Trophoblast cell (in vitro differentiated cells and primary cell): ENCODE results near the gene TAS2R60. TPM values are rescaled to one million over a fixed set of nuclear protein-coding genes. Genes with fewer than 3 reads are reported as not detected.

Source experiments
- DNase-seq, 2 donors: peaks; one replicate each; pipeline ENCODE4 v3.0.0-alpha.2; 2016
- H2AFZ ChIP-seq: 2 replicates; pipeline ENCODE4 v1.6.1; 2013; ENCODE audit warnings: low read length, moderate library complexity, mild to moderate bottlenecking; ENCODE audit not compliant: insufficient read depth, poor library complexity
- H2AK5ac ChIP-seq: 2 replicates; pipeline ENCODE4 v1.6.1; 2013; ENCODE audit warnings: mild to moderate bottlenecking, low read length
- H2BK120ac ChIP-seq: 2 replicates; pipeline ENCODE4 v1.6.1; 2013; ENCODE audit warnings: low read length, mild to moderate bottlenecking, moderate library complexity; ENCODE audit not compliant: insufficient read depth, poor library complexity
- H2BK12ac ChIP-seq: 2 replicates; pipeline ENCODE4 v1.6.1; 2013; ENCODE audit warnings: mild to moderate bottlenecking, low read length, moderate library complexity
- H2BK5ac ChIP-seq: 2 replicates; pipeline ENCODE4 v1.6.1; 2013; ENCODE audit warnings: low read length, low read depth, moderate library complexity, mild to moderate bottlenecking; ENCODE audit not compliant: poor library complexity
- H3K14ac ChIP-seq: 2 replicates; pipeline ENCODE4 v1.6.1; 2013; ENCODE audit warnings: mild to moderate bottlenecking, low read length
- H3K18ac ChIP-seq: 2 replicates; pipeline ENCODE4 v1.6.1; 2013; ENCODE audit warnings: mild to moderate bottlenecking, low read length
- H3K23ac ChIP-seq: 2 replicates; pipeline ENCODE4 v1.6.1; 2013; ENCODE audit warnings: low read length
- H3K27ac ChIP-seq: 2 replicates; pipeline ENCODE4 v1.5.1; 2013; ENCODE audit warnings: low read depth, mild to moderate bottlenecking, inconsistent platforms, low read length, moderate library complexity
- H3K27me3 ChIP-seq: 2 replicates; pipeline ENCODE4 v1.6.1; 2013; ENCODE audit warnings: inconsistent platforms, mild to moderate bottlenecking, low read length, moderate library complexity; ENCODE audit not compliant: insufficient read depth
- H3K36me3 ChIP-seq, 2 experiments: 1 replicate in 1 of 2; 2 replicates in 1 of 2; pipeline ENCODE4 v1.6.1; 2013; ENCODE audit warnings: low read length in 2 of 2, mild to moderate bottlenecking in 2 of 2, moderate library complexity in 1 of 2; ENCODE audit not compliant: insufficient read depth in 2 of 2, control insufficient read depth in 1 of 2
- H3K4ac ChIP-seq: 2 replicates; pipeline ENCODE4 v1.6.1; 2013; ENCODE audit warnings: low read depth, mild to moderate bottlenecking, low read length, moderate library complexity
- H3K4me1 ChIP-seq, 2 experiments: 1 replicate in 1 of 2; 2 replicates in 1 of 2; pipeline ENCODE4 v1.6.1; 2013; ENCODE audit warnings: low read length in 2 of 2, mild to moderate bottlenecking in 2 of 2, moderate library complexity in 1 of 2; ENCODE audit not compliant: insufficient read depth in 2 of 2, control insufficient read depth in 1 of 2
- H3K4me2 ChIP-seq: 2 replicates; pipeline ENCODE4 v1.6.1; 2013; ENCODE audit warnings: inconsistent platforms, mild to moderate bottlenecking, low read length, moderate library complexity
- H3K4me3 ChIP-seq: 2 replicates; pipeline ENCODE4 v1.5.1; 2013; ENCODE audit warnings: mild to moderate bottlenecking, low read depth, low read length, inconsistent platforms
- H3K79me1 ChIP-seq: one replicate; pipeline ENCODE4 v1.6.1; 2013; ENCODE audit warnings: low read length
- H3K79me2 ChIP-seq: 2 replicates; pipeline ENCODE4 v1.6.1; 2013; ENCODE audit warnings: low read length, mild to moderate bottlenecking; ENCODE audit not compliant: control insufficient read depth, insufficient read depth, poor library complexity
- H3K9ac ChIP-seq: 2 replicates; pipeline ENCODE4 v1.6.1; 2013; ENCODE audit warnings: mild to moderate bottlenecking, low read length
- H3K9me3 ChIP-seq: 2 replicates; pipeline ENCODE4 v1.6.1; 2013; ENCODE audit warnings: low read depth, mild to moderate bottlenecking, control low read depth, inconsistent platforms, low read length; ENCODE audit not compliant: insufficient read depth
- H4K12ac ChIP-seq: 2 replicates; pipeline ENCODE4 v1.6.1; 2013; ENCODE audit warnings: low read depth, mild to moderate bottlenecking, low read length, moderate library complexity
- H4K8ac ChIP-seq: 2 replicates; pipeline ENCODE4 v1.6.1; 2013; ENCODE audit warnings: low read depth, mild to moderate bottlenecking, low read length, moderate library complexity
- H4K91ac ChIP-seq: one replicate; pipeline ENCODE4 v1.6.1; 2013; ENCODE audit warnings: low read depth, mild to moderate bottlenecking, low read length, moderate library complexity
- WGBS: extraction: QIAGEN DNeasy Blood & Tissue Kit; methylation state at CpG from one replicate; pipeline ENCODE4 v1.1.7; 2013; ENCODE audit warnings: missing lambda C conversion rate; ENCODE audit not compliant: insufficient read length, insufficient coverage; ENCODE audit errors: extremely low coverage; 5-methylcytosine and 5-hydroxymethylcytosine counted together
- polyA plus RNA-seq: library from polyadenylated mRNA; stranded (reverse); fragments of 200-250 nt; gene quantifications from 2 replicates; pipeline ENCODE4 v1.2.3, GENCODE V29; 2013

The TAS2R60 gene
- polyA plus RNA-seq = not detected in 2 replicates

GRCh38 chr7:143443153-143443552, at the start of gene TAS2R60:
Gene TAS2R60 (plus strand): TSS chr7:143443453. CDS start chr7:143443453, 0 bp downstream.
- H3K14ac ChIP-seq = no peak within 1 kb of the TSS
- no peak within 1 kb of the TSS for H3K4ac ChIP-seq
- H3K27me3 ChIP-seq = no peaks in the 10 kb centered on the region
- H2BK120ac ChIP-seq = no peak within 1 kb of the TSS
- no peak for DNase-seq
- H2BK5ac ChIP-seq = no peak within 1 kb of the TSS
- no peak within 1 kb of the TSS for H3K18ac ChIP-seq
- H2BK12ac ChIP-seq = no peak within 1 kb of the TSS
- H2AFZ ChIP-seq = no peak within 1 kb of the TSS
- no peak within 1 kb of the TSS for H3K27ac ChIP-seq
- H3K79me1 ChIP-seq = no peaks in the 10 kb centered on the region
- no CpG with 5 or more reads among the region's 4 CpGs for WGBS
- no peak within 1 kb of the TSS for H4K12ac ChIP-seq
- no peaks in the 10 kb centered on the region for H3K4me1 ChIP-seq
- no peak within 1 kb of the TSS for H2AK5ac ChIP-seq
- H4K8ac ChIP-seq = no peak within 1 kb of the TSS
- H4K91ac ChIP-seq = no peak within 1 kb of the TSS
- H3K79me2 ChIP-seq = no peaks in the 10 kb centered on the region
- H3K9me3 ChIP-seq = no peaks in the 10 kb centered on the region
- no peak within 1 kb of the TSS for H3K23ac ChIP-seq
- H3K4me2 ChIP-seq = no peak within 1 kb of the TSS
- H3K9ac ChIP-seq = no peak within 1 kb of the TSS
- no peak within 1 kb of the TSS for H3K4me3 ChIP-seq
- no peaks in the 10 kb centered on the region for H3K36me3 ChIP-seq

GRCh38 chr7:143394068-143394467, 49.2 kb upstream of the TAS2R60 start:
- WGBS = no CpG with 5 or more reads among the region's 6 CpGs
- H3K36me3 ChIP-seq = peaks cover 86 to 89% of the 10 kb centered on the region in 2 experiments
- H3K18ac ChIP-seq = no peak overlapping the region
- H3K27ac ChIP-seq = no peak overlapping the region
- H2BK120ac ChIP-seq = no peak overlapping the region
- H2BK5ac ChIP-seq = no peak overlapping the region
- peaks cover 0 to 9% of the 10 kb centered on the region in 2 experiments for H3K4me1 ChIP-seq
- H3K23ac ChIP-seq = no peak overlapping the region
- H2AFZ ChIP-seq = no peak overlapping the region
- no peak overlapping the region for H3K9ac ChIP-seq
- H3K79me1 ChIP-seq = no peaks in the 10 kb centered on the region
- H3K27me3 ChIP-seq = no peaks in the 10 kb centered on the region
- no peak overlapping the region for H2AK5ac ChIP-seq
- H3K14ac ChIP-seq = no peak overlapping the region
- no peak overlapping the region for H3K4ac ChIP-seq
- H3K4me2 ChIP-seq = no peak overlapping the region
- H3K9me3 ChIP-seq = peaks cover 1% of the 10 kb centered on the region
- no peak overlapping the region for H2BK12ac ChIP-seq
- H3K4me3 ChIP-seq = no peak overlapping the region
- no peak overlapping the region for H4K12ac ChIP-seq
- H3K79me2 ChIP-seq = no peaks in the 10 kb centered on the region
- no peak for DNase-seq
- no peak overlapping the region for H4K91ac ChIP-seq
- no peak overlapping the region for H4K8ac ChIP-seq

GRCh38 chr7:143394777-143395176, 48.5 kb upstream of the TAS2R60 start:
- Histone ChIP-seq H3K27ac (no peak overlapping the region), H3K9me3 (peaks cover 1% of the 10 kb centered on the region), H3K36me3 (peaks cover 87 to 89% of the 10 kb centered on the region in 2 experiments), H3K4me1 (peaks cover 0 to 9% of the 10 kb centered on the region in 2 experiments), H3K9ac (no peak overlapping the region), H2BK120ac (no peak overlapping the region), H2BK5ac (no peak overlapping the region), H3K4me3 (no peak overlapping the region), H3K23ac (no peak overlapping the region), H3K79me2 (no peaks in the 10 kb centered on the region), H3K14ac (no peak overlapping the region), H2AK5ac (no peak overlapping the region), H4K12ac (no peak overlapping the region), H4K91ac (no peak overlapping the region), H3K18ac (no peak overlapping the region), H3K4me2 (no peak overlapping the region), H3K4ac (no peak overlapping the region), H2AFZ (no peak overlapping the region), H2BK12ac (no peak overlapping the region), H3K79me1 (no peaks in the 10 kb centered on the region), H3K27me3 (no peaks in the 10 kb centered on the region), H4K8ac (no peak overlapping the region)
- WGBS = no CpG with 5 or more reads among the region's 6 CpGs
- DNase-seq = no peak

- Histone ChIP-seq H3K79me1 (no peaks in the 10 kb centered on the region), H2AFZ (no peak overlapping the region), H2BK120ac (no peak overlapping the region), H2AK5ac (no peak overlapping the region), H3K4me3 (no peak overlapping the region), H3K18ac (no peak overlapping the region), H3K4me1 (peaks cover 0 to 9% of the 10 kb centered on the region in 2 experiments), H4K8ac (no peak overlapping the region), H3K27ac (no peak overlapping the region), H3K79me2 (no peaks in the 10 kb centered on the region), H3K9me3 (peaks cover 1% of the 10 kb centered on the region), H3K36me3 (peaks cover 81 to 86% of the 10 kb centered on the region in 2 experiments), H2BK5ac (no peak overlapping the region), H3K27me3 (no peaks in the 10 kb centered on the region), H3K4me2 (no peak overlapping the region), H3K23ac (no peak overlapping the region), H3K4ac (no peak overlapping the region), H3K14ac (no peak overlapping the region), H4K91ac (no peak overlapping the region), H2BK12ac (no peak overlapping the region), H4K12ac (no peak overlapping the region), H3K9ac (no peak overlapping the region)
- WGBS = no CpG with 5 or more reads among the region's 21 CpGs
- peak in 1 of 2 donors; percentile 49 for DNase-seq
These were observed 47.8 kb upstream of the TAS2R60 start for GRCh38 chr7:143395187-143396149.
